ENCODE data around the gene DIDO1. TPM values are rescaled to one million over a fixed set of nuclear protein-coding genes. Genes with fewer than 3 reads are reported as not detected.
A peak's percentile ranks its signal among the peaks of the same experiment; 100 is the strongest.

The DIDO1 gene
- total and polyA plus RNA-seq, 2 of the 4 experiments (the other 2 are of a cell fraction) = 21.8 to 28.1 TPM

- Histone ChIP-seq H3K14ac (replicated peaks; ENCODE audit: low read depth, low read length) (peak overlapping the region; percentile 36; the same call in 1 of the 2 replicates), H3K4me1 (ENCODE audit: control insufficient read depth, insufficient read depth, low read length) (peaks cover 11% of the 10 kb centered on the region), H3K36me3 (ENCODE audit: control insufficient read depth, insufficient read depth, low read length) (peaks cover 49% of the 10 kb centered on the region), H3K9ac (ENCODE audit: low read depth, low read length) (no peak overlapping the region), H3K4me3 (ENCODE audit: insufficient read depth, low read depth, low read length) (no peak overlapping the region), H4K91ac (ENCODE audit: insufficient read depth, low read depth, low read length) (no peak overlapping the region), H3K23ac (ENCODE audit: low read depth, low read length) (no peak overlapping the region), H2BK15ac (ENCODE audit: low read depth, low read length) (no peak overlapping the region), H3K18ac (ENCODE audit: low read depth, low read length) (no peak overlapping the region), H3K56ac (ENCODE audit: extremely low read depth, insufficient read depth, low read length) (no peak overlapping the region), H3K4ac (ENCODE audit: low read depth, low read length) (peak overlapping the region; percentile 27), H2AK5ac (ENCODE audit: low read depth, low read length) (peak overlapping the region; percentile 50; the same call in 1 of the 2 replicates), H3K9me1 (ENCODE audit: insufficient read depth, low read length) (peaks cover 11% of the 10 kb centered on the region), H2AK9ac (replicated peaks; ENCODE audit: low read depth, low read length, poor library complexity) (peak overlapping the region; percentile 51), H3K27ac (ENCODE audit: insufficient read depth, low read length) (peak overlapping the region; percentile 45), H3K9me3 (ENCODE audit: control insufficient read depth, insufficient read depth, low read length) (no peaks in the 10 kb centered on the region), H2AFZ (replicated peaks; ENCODE audit: low read length, poor library complexity) (peak overlapping the region; percentile 77), H2BK120ac (ENCODE audit: low read depth, low read length) (no peak overlapping the region), H2BK5ac (ENCODE audit: low read depth, low read length, poor library complexity, severe bottlenecking) (peak overlapping the region; percentile 63), H3K4me2 (ENCODE audit: low read depth, low read length) (peak overlapping the region; percentile 18; the same call in 1 of the 2 replicates), H4K8ac (ENCODE audit: low read depth in 2 of 2, low read length in 2 of 2) (peak overlapping the region; percentile 15 to 17; a peak in 2 of 4 replicates), H4K5ac (ENCODE audit: low read depth, low read length) (no peak overlapping the region), H3K27me3 (ENCODE audit: control insufficient read depth, insufficient read depth, low read length) (no peaks in the 10 kb centered on the region), H4K20me1 (ENCODE audit: insufficient read depth, low read length) (peaks cover 20% of the 10 kb centered on the region), H2BK20ac (ENCODE audit: low read depth, low read length) (no peak overlapping the region), H3K79me1 (ENCODE audit: low read depth in 1 of 2, low read length in 2 of 2) (peaks cover 0 to 37% of the 10 kb centered on the region in 2 experiments; a peak in 3 of 4 replicates)
- POLR2A ChIA-PET (ENCODE audit: unreplicated experiment) = no interaction called here
- 60% methylated on average over 1 of the region's 13 CpGs; no CpG with 5 or more reads in 1 of the 2 experiments for WGBS, 2 experiments (ENCODE audit: extremely low coverage in 2 of 2, insufficient read length in 1 of 2)
- ATAC-seq (ENCODE audit: low read depth) (peak; percentile 94), DNase-seq (peak; percentile 96)
- in situ Hi-C loops (cut with MboI; ENCODE audit: low sequenced_read_pairs) = no loop called here
- BruUV-seq (replicated peaks) = no TSS peak
- CTCF ChIA-PET = interaction anchor here (1.0 to 1.7 kb wide), 2 partner anchors 11 to 14 kb away, joined by 5 to 12 read pairs; no protein-coding TSS in a partner anchor
- intact Hi-C loops (cut with micrococcal nuclease) = no loop called here
- TF ChIP-seq FOS (IDR thresholded peaks at IDR 0.05; ENCODE audit: low read depth, low read length) = peak; percentile 48; the same call in 1 of the 2 replicates
- TF ChIP-seq SMC3 (IDR thresholded peaks at IDR 0.05; ENCODE audit: low read depth, low read length) = peak; percentile 19; the same call in 1 of the 2 replicates
- TF ChIP-seq MAZ (IDR thresholded peaks at IDR 0.05; ENCODE audit: borderline replicate concordance, low read depth, low read length) = no peak
- TF ChIP-seq MAFK (IDR thresholded peaks at IDR 0.05; ENCODE audit: low read depth, low read length) = peak; percentile 92
- peak; percentile 28; the same call in 1 of the 2 replicates for TF ChIP-seq CEBPB (IDR thresholded peaks at IDR 0.05; ENCODE audit: low read depth, low read length)
- TF ChIP-seq POLR2A (IDR thresholded peaks at IDR 0.05; ENCODE audit: low read depth, low read length) = no peak
- TF ChIP-seq MXI1 (IDR thresholded peaks at IDR 0.05; ENCODE audit: borderline replicate concordance, low read depth, low read length) = peak; percentile 52; the same call in 1 of the 2 replicates
- TF ChIP-seq RFX5 (IDR thresholded peaks at IDR 0.05; ENCODE audit: low read depth, low read length) = no peak
- 0 out of 2 replicates have a peak, but pooled peaks have one; percentile 16 for TF ChIP-seq CTCF (conservative IDR thresholded peaks at IDR 0.05; ENCODE audit: low read depth, low read length)
- no peak for TF ChIP-seq RCOR1 (IDR thresholded peaks at IDR 0.05; ENCODE audit: insufficient replicate concordance, low read length)
- TF ChIP-seq NFE2L2 (IDR thresholded peaks at IDR 0.05; ENCODE audit: low read depth, low read length) = 0 out of 2 replicates have a peak, but pooled peaks have one; percentile 4
- dilution Hi-C loops (cut with HindIII; ENCODE audit: low sequenced_read_pairs, unreplicated experiment) = no loop called here
These were observed 39.0 kb downstream of the DIDO1 start for GRCh38 chr20:62887152-62887859.

Data from IMR-90 (cell line).